HEK293T (cell line): Measurements from ENCODE around the gene UBE2G2.

Experiments
- CTCF ChIA-PET: fragments of 350-600 bp; formaldehyde crosslinking; extraction: SDS; loops from one replicate; lab custom pipeline; 2021; ENCODE audit warnings: antibody characterized with exemption, inconsistent platforms; lab: Yijun Ruan, JAX
- POLR2A ChIA-PET: fragments of 350-600 bp; formaldehyde crosslinking; extraction: SDS; loops from one replicate; lab custom pipeline; 2020; ENCODE audit warnings: antibody characterized with exemption, inconsistent platforms; lab: Yijun Ruan, JAX
- DNase-seq: peaks from one replicate; pipeline ENCODE4 v3.0.0; 2012; ENCODE audit warnings: mixed read lengths; ENCODE audit errors: extremely low spot score
- ARNT ChIP-seq: fragments of 450-650 bp; IDR thresholded peaks from 2 replicates; pipeline ENCODE4 v1.6.1; 2017; ENCODE audit warnings: mild to moderate bottlenecking
- BHLHE40 ChIP-seq: fragments of 450-650 bp; IDR thresholded peaks from 2 replicates; pipeline ENCODE4 v1.6.1; 2016; ENCODE audit warnings: mild to moderate bottlenecking, moderate library complexity, borderline replicate concordance
- CTBP1 ChIP-seq: fragments of 450-650 bp; IDR thresholded peaks from 2 replicates; pipeline ENCODE4 v1.6.1; 2016; ENCODE audit warnings: borderline replicate concordance
- ELF4 ChIP-seq: fragments of 450-650 bp; IDR thresholded peaks from 2 replicates; pipeline ENCODE4 v1.6.1; 2017; ENCODE audit warnings: antibody characterized with exemption
- FOXA1 ChIP-seq: fragments of 450-650 bp; IDR thresholded peaks from 2 replicates; pipeline ENCODE4 v1.6.1; 2016; ENCODE audit warnings: mild to moderate bottlenecking
- FOXK2 ChIP-seq: fragments of 450-650 bp; IDR thresholded peaks from 2 replicates; pipeline ENCODE4 v1.6.1; 2016; ENCODE audit warnings: mild to moderate bottlenecking
- FOXM1 ChIP-seq: fragments of 450-650 bp; IDR thresholded peaks from 2 replicates; pipeline ENCODE4 v1.6.1; 2017; ENCODE audit warnings: mild to moderate bottlenecking, borderline replicate concordance
- HDGF ChIP-seq: fragments of 450-650 bp; IDR thresholded peaks from 2 replicates; pipeline ENCODE4 v1.6.1; 2017; ENCODE audit warnings: antibody characterized with exemption, borderline replicate concordance
- L3MBTL2 ChIP-seq: fragments of 450-650 bp; conservative IDR thresholded peaks from 2 replicates; pipeline ENCODE4 v1.6.1; 2016; ENCODE audit warnings: mild to moderate bottlenecking
- LEF1 ChIP-seq: fragments of 450-650 bp; IDR thresholded peaks from 2 replicates; pipeline ENCODE4 v1.6.1; 2017; ENCODE audit warnings: mild to moderate bottlenecking, borderline replicate concordance
- NFRKB ChIP-seq: fragments of 450-650 bp; IDR thresholded peaks from 2 replicates; pipeline ENCODE4 v1.6.1; 2016; ENCODE audit warnings: mild to moderate bottlenecking, moderate library complexity
- PKNOX1 ChIP-seq: fragments of 450-650 bp; IDR thresholded peaks from 2 replicates; pipeline ENCODE4 v1.6.1; 2016
- SP1 ChIP-seq: fragments of 450-650 bp; IDR thresholded peaks from 2 replicates; pipeline ENCODE4 v1.6.1; 2017
- SUZ12 ChIP-seq: fragments of 450-650 bp; IDR thresholded peaks from 2 replicates; pipeline ENCODE4 v1.6.1; 2016; ENCODE audit warnings: mild to moderate bottlenecking
- TARDBP ChIP-seq: fragments of 450-650 bp; IDR thresholded peaks from 2 replicates; pipeline ENCODE4 v1.6.1; 2016
- ZNF384 ChIP-seq: fragments of 450-650 bp; IDR thresholded peaks from 2 replicates; pipeline ENCODE4 v1.6.1; 2016

UBE2G2 gene

GRCh38 chr21:44771896-44772525 lies 29.6 kb downstream of the UBE2G2 start:
- CTCF ChIA-PET, result no interaction called here

GRCh38 chr21:44767834-44768831 lies 33.5 kb downstream of the UBE2G2 start:
- CTCF ChIA-PET, result no interaction called here

More at GRCh38 chr21:44771896-44772525, 29.6 kb downstream of the UBE2G2 start:
- TF ChIP-seq TARDBP (no peak), SP1 (no peak), PKNOX1 (no peak), FOXK2 (no peak), BHLHE40 (no peak), CTBP1 (no peak), NFRKB (no peak), FOXM1 (no peak), ARNT (no peak), L3MBTL2 (no peak)
- POLR2A ChIA-PET, result no interaction called here
- DNase-seq, result no peak

GRCh38 chr21:44766818-44767354 lies 34.7 kb downstream of the UBE2G2 start:
- POLR2A ChIA-PET, result interaction anchor here (1.5 kb wide), 1 partner anchor 8 kb away, joined by 3 read pairs; no protein-coding TSS in a partner anchor
- TF ChIP-seq ELF4, result no peak
- no peak for TF ChIP-seq PKNOX1
- no peak for DNase-seq
- CTCF ChIA-PET, result no interaction called here

More at GRCh38 chr21:44767834-44768831, 33.5 kb downstream of the UBE2G2 start:
- DNase-seq, result no peak
- TF ChIP-seq HDGF (no peak), ZNF384 (no peak), CTBP1 (no peak), FOXM1 (no peak), FOXK2 (no peak), PKNOX1 (no peak), TARDBP (no peak), NFRKB (no peak), FOXA1 (no peak), ELF4 (no peak), BHLHE40 (no peak), SP1 (no peak), ARNT (no peak), SUZ12 (no peak), LEF1 (no peak), L3MBTL2 (no peak)
- POLR2A ChIA-PET, result interaction anchor here (1.5 kb wide), 1 partner anchor 10 kb away, joined by 3 read pairs; no protein-coding TSS in a partner anchor

- POLR2A ChIA-PET, result no interaction called here
- no peak for DNase-seq
- TF ChIP-seq FOXA1, result no peak
- TF ChIP-seq ZNF384, result no peak
- no peak for TF ChIP-seq HDGF
- no peak for TF ChIP-seq SUZ12
- no peak for TF ChIP-seq FOXM1
- TF ChIP-seq PKNOX1, result no peak
- CTCF ChIA-PET, result interaction anchor here (0.7 kb wide), 1 partner anchor 162 kb away, joined by 5 read pairs; no protein-coding TSS in a partner anchor
Measured at GRCh38 chr21:44766014-44766817, 35.4 kb downstream of the UBE2G2 start.
